K562 (cell line): ENCODE measurements around the gene BCORL1. TPM values are rescaled to one million over a fixed set of nuclear protein-coding genes. Genes with fewer than 3 reads are reported as not detected.
A peak's percentile ranks its signal among the peaks of the same experiment; 100 is the strongest.

Experiments used
- CHD1 ChIP-seq: fragments of 200-600 bp; sonication (generic); IDR thresholded peaks from one replicate; pipeline ENCODE4 v1.6.1; 2012; ENCODE audit warnings: mild to moderate bottlenecking, moderate library complexity, low read length, inconsistent platforms
- DMBX1 ChIP-seq: fragments of 250-450 bp; sonication (Bioruptor Pico); IDR thresholded peaks from 2 replicates; pipeline ENCODE4 v1.8.0; 2022; ENCODE audit warnings: inconsistent platforms, mild to moderate bottlenecking, moderate library complexity, borderline replicate concordance
- ETS1 ChIP-seq: conservative IDR thresholded peaks from 2 replicates; pipeline ENCODE4 v1.6.1; 2011; ENCODE audit warnings: low read depth, mild to moderate bottlenecking, low read length; ENCODE audit not compliant: control insufficient read depth
- MGA ChIP-seq: fragments of 450-650 bp; IDR thresholded peaks from 2 replicates; pipeline ENCODE4 v1.6.1; 2016; ENCODE audit warnings: mild to moderate bottlenecking, moderate library complexity
- PHF8 ChIP-seq: fragments of 200-600 bp; sonication (generic); IDR thresholded peaks from 2 replicates; pipeline ENCODE4 v1.6.1; 2012; ENCODE audit warnings: mixed run types, mild to moderate bottlenecking, inconsistent platforms, low read length, moderate library complexity, borderline replicate concordance
- RAD51 ChIP-seq: fragments of 450-650 bp; IDR thresholded peaks from 2 replicates; pipeline ENCODE4 v1.7.1; 2016; ENCODE audit warnings: low read depth, mild to moderate bottlenecking, borderline replicate concordance
- ZNF280B ChIP-seq: fragments of 250-450 bp; sonication (Bioruptor Pico); IDR thresholded peaks from 2 replicates; pipeline ENCODE4 v1.5.1; 2021; ENCODE audit warnings: mild to moderate bottlenecking
- ZNF766 ChIP-seq: fragments of 200-800 bp; sonication (Bioruptor generic); conservative IDR thresholded peaks from 2 replicates; pipeline ENCODE4 v1.6.1; 2016; ENCODE audit warnings: missing genetic modification characterization, missing compliant biosample characterization
- polyA plus RNA-seq, 8 experiments: library from polyadenylated mRNA; depleted of rRNA in 4 of 8; stranded (reverse) in 5 of 8; unstranded in 3 of 8; fragments of >200 nt; fragmentation: Nextera tagmentation in 2 of 8; fragmentation: Illumina TruSeq in 1 of 8; extraction: Ambion mirVana in 2 of 8; extraction: Trizol in 1 of 8; gene quantifications; 2 replicates each; pipeline versions ENCODE4 v1.2.1 to v1.2.3, GENCODE V29; 2011 to 2014; ENCODE audit warnings: inconsistent platforms in 1 of 8, missing spikeins in 1 of 8
- total RNA-seq, 7 experiments: library from RNA; depleted of rRNA in 6 of 7; stranded (reverse); fragments of >200 nt in 6 of 7; fragmentation: Illumina TruSeq in 2 of 7; extraction: Trizol in 2 of 7; gene quantifications; 2 replicates each; pipeline versions ENCODE4 v1.2.1 to v1.2.3, GENCODE V29; 2011 to 2021; ENCODE audit warnings: low replicate concordance in 1 of 7

BCORL1 gene
- total and polyA plus RNA-seq, 9 of the 15 experiments (the other 6 are each of a cell fraction or from before 2014, with no cell fraction given): 0.48 to 29.6 (median 2.1) TPM

DNA sequence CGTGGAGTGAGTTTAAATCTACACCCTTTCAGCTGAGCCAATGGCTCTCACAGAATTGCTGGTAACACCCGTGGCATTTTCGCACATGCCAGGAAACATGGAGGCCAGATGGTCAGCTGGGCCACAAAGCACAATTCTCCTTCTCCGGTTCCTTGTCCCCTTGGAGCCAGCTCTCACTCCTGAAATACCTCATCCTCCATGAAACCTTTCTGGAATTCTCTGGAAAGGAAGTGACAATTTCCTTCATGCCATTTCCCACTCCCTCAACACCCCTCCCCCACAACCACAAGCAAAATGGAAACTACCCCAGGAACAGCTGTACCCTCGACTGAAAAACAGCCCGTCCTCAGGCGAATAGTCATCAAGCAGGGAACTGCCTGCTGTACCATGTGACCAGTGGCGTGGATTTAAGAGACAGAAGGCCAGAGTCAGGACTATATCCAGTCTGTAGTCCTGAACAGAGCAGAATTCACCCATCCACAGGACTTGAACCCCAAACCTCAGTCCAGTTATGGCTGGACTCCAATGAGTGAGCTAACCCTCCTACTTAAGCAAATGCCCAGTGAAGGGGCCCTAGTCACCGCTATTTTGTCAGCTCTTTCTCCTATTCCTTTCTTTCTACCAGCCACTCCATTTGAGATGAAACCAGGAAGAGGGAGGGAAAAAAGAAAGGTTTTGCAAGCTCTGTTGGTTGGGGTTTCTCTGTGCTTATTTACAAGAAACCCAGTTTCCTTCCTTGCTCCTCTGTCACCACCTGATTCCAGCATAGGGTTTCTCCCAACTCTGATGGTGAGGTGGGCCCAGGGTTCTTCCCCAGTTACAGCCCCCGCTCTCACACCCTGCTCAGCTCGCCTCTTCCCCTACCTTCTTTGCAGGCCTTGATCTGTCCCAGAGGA, 103.4 kb downstream of the BCORL1 start (continued):
- TF ChIP-seq MGA (0 out of 2 replicates have a peak, but pooled peaks have one; percentile 21), DMBX1 (CRISPR knock-in tag) (peak; percentile 12; the same call in 1 of the 2 replicates), ZNF280B (no peak), ETS1 (no peak), CHD1 (no peak), ZNF766 (CRISPR knock-in tag) (0 out of 2 replicates have a peak, but pooled peaks have one; percentile 32), PHF8 (no peak), RAD51 (0 out of 2 replicates have a peak, but pooled peaks have one; percentile 34)
